HG03378 (cell line): ENCODE data around the gene DAD1.

Experiments used
- ATAC-seq: cut with Tn5 transposase; IDR thresholded peaks from one replicate; pipeline ENCODE4 v1.9.1; 2021; ENCODE audit warnings: mild to moderate bottlenecking, moderate library complexity; ENCODE audit not compliant: unreplicated experiment

DAD1 gene

DNA sequence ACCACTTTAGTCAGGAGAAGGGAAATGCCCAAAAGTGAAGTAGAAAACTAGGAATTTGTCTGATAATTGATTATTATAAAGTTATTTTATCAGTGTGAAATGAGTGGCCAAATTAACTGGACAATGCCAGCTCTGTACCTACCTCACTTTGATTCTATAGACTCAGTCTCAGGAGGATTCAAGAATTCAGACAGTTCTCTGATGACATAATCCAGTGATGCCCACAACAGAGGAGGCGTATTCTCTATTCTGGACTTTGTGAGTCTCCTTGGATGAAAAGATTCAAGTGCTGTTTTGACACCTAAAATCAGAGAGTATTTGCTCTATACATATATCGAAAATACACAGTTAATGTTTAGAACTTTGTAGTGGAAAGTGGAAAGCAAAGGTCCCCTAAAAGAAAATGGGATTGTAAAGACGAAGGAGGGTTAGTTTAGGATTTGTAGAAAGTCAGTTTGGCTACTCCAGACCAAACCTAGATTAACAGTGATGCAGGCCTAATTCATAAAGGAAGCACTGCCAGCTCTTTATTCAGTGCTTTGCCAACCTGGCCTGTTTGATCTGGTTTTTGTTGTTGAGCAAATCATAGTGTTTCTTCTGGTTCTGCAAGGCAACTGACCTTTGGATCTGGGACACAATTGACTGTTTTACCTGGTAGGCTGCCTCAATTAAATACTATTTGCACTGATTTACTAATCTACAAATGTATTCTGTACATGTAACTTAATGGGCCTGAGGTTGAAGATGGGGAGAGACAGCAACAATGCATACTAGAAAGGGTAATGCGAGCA lies 67.4 kb downstream of the DAD1 start:
- ATAC-seq: no peak

DNA sequence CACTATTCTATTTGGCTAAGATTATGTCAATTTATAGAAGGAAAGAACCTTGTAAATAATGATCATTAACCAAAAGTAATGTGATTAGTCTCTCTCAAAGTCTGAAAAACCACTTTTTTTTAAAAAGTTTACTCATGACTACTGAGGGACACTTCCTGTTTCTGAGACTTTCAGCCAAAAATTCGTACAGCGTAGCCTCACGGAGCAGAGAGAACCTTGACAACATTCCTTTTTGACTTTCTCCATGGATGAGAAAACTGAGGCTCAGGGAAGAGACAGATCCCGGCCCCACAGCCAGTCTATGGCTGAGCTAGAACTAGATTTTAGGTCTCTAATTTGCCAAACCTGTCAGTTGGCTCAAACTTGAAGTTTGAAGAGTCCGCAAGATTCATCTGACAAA lies 68.2 kb downstream of the DAD1 start:
- no peak for ATAC-seq

DNA sequence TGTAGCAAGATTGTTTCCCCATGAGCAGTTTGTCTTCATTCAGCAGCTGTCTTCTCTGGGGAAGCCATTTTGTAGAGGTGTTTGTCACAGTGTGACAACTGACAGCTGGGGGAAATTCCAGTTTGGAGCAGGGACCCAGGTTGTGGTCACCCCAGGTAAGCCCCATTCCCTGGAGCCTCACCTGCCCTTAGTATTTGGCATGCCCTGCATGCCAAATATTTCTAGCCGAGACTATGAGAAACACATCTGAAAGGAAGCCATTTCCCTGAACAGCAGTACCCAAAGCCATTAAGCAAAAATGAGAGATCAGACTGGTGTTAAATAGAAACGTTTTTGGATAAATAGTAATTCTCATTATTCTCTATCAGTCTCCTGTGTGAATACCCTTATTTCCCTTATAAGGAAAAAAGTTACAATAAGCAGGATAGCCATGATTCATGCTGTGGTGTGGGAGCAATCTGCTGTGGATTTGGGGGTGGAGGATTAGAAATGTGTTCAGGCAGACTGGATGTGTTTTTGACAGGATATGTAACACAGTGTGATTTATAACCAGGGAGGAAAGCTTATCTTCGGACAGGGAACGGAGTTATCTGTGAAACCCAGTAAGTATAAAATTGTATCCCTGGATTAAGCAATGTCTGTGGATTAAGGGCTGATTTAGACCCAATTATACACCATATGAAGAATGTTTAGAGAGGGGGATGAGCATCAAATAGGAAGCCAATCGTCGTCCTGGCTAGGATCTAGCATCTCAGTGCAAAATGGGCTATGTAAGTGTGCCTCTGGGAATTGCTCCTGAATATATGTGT lies 68.9 kb downstream of the DAD1 start:
- ATAC-seq: no peak

DNA sequence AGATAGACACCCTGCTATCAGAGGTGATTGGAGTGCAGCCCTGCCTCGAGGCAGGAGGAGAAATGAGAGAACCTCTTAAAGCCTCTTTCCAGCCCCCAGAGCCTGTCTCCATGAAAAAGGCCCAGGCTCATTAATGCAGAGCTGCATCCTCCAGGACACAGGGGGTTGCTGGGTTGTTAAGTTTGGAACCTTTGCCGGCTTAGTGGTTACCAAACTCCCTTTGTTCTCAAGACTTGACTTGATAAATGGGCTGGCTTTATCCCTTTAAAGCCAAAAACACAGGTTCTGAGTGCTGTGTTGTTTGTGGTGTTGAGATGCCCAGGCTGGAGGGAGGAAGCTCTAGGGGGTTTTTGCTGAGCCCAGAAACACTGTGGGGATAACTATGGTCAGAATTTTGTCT lies 71.0 kb downstream of the DAD1 start:
- ATAC-seq: no peak

DNA sequence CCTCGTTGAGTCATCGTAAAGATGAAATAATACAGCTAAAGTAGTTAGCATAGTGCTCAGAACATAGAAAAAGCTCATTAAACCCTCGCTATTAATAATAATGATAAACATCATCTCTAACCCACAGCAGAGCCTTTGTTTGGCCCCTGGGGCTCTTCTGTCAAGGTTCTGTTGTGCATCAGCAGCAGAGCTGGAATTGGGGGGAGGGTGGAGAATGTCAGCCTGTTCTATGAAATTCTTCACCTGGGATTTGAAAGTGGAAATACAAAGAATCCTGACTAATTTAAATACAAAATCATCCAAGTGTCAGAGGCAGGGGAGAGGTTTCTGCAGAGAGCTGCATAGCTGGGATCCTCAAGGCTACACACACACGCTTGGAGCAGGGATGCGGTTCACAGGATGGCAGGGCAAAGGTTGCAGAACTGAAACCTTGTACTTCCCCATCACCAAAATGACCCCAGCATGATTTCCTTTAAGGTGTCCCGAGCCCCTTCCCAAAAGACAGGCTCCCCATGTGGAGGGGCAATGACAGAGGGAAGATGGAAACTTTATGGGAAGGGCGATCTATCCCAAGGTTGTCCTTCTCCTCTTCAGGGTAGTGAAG lies 71.8 kb downstream of the DAD1 start:
- ATAC-seq: no peak

DNA sequence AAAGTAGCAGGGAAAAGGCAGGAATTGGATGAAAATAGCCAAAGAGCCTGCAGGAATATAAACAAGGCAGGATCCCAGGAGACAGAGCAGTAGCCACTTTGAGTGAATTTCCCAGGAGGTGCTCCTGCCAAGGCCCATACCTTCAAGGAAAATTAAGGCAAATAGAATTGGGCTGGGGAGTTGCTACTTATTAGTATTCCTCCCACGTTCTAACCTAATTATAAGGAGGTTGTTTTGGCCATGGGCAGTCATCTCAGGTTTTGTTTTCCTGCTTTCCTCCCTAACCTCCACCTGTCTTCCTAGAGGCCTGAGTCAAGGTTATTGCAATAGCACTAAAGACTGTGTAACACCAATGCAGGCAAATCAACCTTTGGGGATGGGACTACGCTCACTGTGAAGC lies 73.1 kb downstream of the DAD1 start:
- ATAC-seq: no peak
